K562 (cell line): ENCODE data around the gene FARP1. TPM values are rescaled to one million over a fixed set of nuclear protein-coding genes. Genes with fewer than 3 reads are reported as not detected.

ENCODE experiments used
- CTBP1 ChIP-seq: fragments of 450-650 bp; IDR thresholded peaks from 2 replicates; pipeline ENCODE4 v1.6.1; 2016; ENCODE audit warnings: borderline replicate concordance
- MEIS2 ChIP-seq: fragments of 450-650 bp; IDR thresholded peaks from 2 replicates; pipeline ENCODE4 v1.6.1; 2014; ENCODE audit warnings: mild to moderate bottlenecking; ENCODE audit not compliant: partially characterized antibody
- ZBTB40 ChIP-seq, 2 experiments: fragments of 450-650 bp in 1 of 2; sonication (generic) in 1 of 2; formaldehyde crosslinking in 1 of 2; IDR thresholded peaks; 2 replicates each; pipeline versions ENCODE4 v1.7.1 to v1.9.0; 2016 to 2022; ENCODE audit warnings: inconsistent platforms in 1 of 2, mild to moderate bottlenecking in 1 of 2, missing genetic modification reagents in 1 of 2
- polyA plus RNA-seq, 8 experiments: library from polyadenylated mRNA; depleted of rRNA in 4 of 8; stranded (reverse) in 5 of 8; unstranded in 3 of 8; fragments of >200 nt; fragmentation: Nextera tagmentation in 2 of 8; fragmentation: Illumina TruSeq in 1 of 8; extraction: Ambion mirVana in 2 of 8; extraction: Trizol in 1 of 8; gene quantifications; 2 replicates each; pipeline versions ENCODE4 v1.2.1 to v1.2.3, GENCODE V29; 2011 to 2014; ENCODE audit warnings: inconsistent platforms in 1 of 8, missing spikeins in 1 of 8
- total RNA-seq, 7 experiments: library from RNA; depleted of rRNA in 6 of 7; stranded (reverse); fragments of >200 nt in 6 of 7; fragmentation: Illumina TruSeq in 2 of 7; extraction: Trizol in 2 of 7; gene quantifications; 2 replicates each; pipeline versions ENCODE4 v1.2.1 to v1.2.3, GENCODE V29; 2011 to 2021; ENCODE audit warnings: low replicate concordance in 1 of 7

The FARP1 gene
- total and polyA plus RNA-seq, 9 of the 15 experiments (the other 6 are each of a cell fraction or from before 2014, with no cell fraction given), result 0.03 to 0.29 (median 0.05) TPM; not detected in 3

GRCh38 chr13:98105929-98106336 is 37.0 kb upstream of the FARP1 start (continued):
- TF ChIP-seq ZBTB40 (IDR thresholded peaks at IDR 0.05), result no peak
- TF ChIP-seq ZBTB40 (CRISPR knock-in tag; IDR thresholded peaks at IDR 0.05), result no peak
- TF ChIP-seq CTBP1, result peak; percentile 38; the same call in 1 of the 2 replicates
- peak; percentile 26 for TF ChIP-seq MEIS2
